ENCODE measurements around the gene IMMT. TPM values are rescaled to one million over a fixed set of nuclear protein-coding genes. Genes with fewer than 3 reads are reported as not detected.

The IMMT gene
- total and polyA plus RNA-seq, 9 of the 15 experiments (the other 6 are each of a cell fraction or from before 2014, with no cell fraction given) = 119 to 294 (median 140) TPM

- peak; percentile 98 for TF ChIP-seq TAF1 (IDR thresholded peaks at IDR 0.05; ENCODE audit: control insufficient read depth, extremely low read depth, insufficient read depth, low read length, severe bottlenecking)
- TF ChIP-seq, protein P1, sequence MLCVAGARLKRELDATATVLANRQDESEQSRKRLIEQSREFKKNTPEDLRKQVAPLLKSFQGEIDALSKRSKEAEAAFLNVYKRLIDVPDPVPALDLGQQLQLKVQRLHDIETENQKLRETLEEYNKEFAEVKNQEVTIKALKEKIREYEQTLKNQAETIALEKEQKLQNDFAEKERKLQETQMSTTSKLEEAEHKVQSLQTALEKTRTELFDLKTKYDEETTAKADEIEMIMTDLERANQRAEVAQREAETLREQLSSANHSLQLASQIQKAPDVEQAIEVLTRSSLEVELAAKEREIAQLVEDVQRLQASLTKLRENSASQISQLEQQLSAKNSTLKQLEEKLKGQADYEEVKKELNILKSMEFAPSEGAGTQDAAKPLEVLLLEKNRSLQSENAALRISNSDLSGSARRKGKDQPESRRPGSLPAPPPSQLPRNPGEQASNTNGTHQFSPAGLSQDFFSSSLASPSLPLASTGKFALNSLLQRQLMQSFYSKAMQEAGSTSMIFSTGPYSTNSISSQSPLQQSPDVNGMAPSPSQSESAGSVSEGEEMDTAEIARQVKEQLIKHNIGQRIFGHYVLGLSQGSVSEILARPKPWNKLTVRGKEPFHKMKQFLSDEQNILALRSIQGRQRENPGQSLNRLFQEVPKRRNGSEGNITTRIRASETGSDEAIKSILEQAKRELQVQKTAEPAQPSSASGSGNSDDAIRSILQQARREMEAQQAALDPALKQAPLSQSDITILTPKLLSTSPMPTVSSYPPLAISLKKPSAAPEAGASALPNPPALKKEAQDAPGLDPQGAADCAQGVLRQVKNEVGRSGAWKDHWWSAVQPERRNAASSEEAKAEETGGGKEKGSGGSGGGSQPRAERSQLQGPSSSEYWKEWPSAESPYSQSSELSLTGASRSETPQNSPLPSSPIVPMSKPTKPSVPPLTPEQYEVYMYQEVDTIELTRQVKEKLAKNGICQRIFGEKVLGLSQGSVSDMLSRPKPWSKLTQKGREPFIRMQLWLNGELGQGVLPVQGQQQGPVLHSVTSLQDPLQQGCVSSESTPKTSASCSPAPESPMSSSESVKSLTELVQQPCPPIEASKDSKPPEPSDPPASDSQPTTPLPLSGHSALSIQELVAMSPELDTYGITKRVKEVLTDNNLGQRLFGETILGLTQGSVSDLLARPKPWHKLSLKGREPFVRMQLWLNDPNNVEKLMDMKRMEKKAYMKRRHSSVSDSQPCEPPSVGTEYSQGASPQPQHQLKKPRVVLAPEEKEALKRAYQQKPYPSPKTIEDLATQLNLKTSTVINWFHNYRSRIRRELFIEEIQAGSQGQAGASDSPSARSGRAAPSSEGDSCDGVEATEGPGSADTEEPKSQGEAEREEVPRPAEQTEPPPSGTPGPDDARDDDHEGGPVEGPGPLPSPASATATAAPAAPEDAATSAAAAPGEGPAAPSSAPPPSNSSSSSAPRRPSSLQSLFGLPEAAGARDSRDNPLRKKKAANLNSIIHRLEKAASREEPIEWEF (CRISPR knock-in tag; IDR thresholded peaks at IDR 0.05) = no peak
- TF ChIP-seq SIRT6 (IDR thresholded peaks at IDR 0.05; ENCODE audit: low read depth, low read length) = no peak
- TF ChIP-seq FOXK1 (CRISPR knock-in tag; IDR thresholded peaks at IDR 0.05; ENCODE audit: borderline replicate concordance) = no peak
- TF ChIP-seq MEIS2 (IDR thresholded peaks at IDR 0.05; ENCODE audit: partially characterized antibody) = no peak
- no peak for TF ChIP-seq CSDE1 (IDR thresholded peaks at IDR 0.05)
- TF ChIP-seq, protein P2, sequence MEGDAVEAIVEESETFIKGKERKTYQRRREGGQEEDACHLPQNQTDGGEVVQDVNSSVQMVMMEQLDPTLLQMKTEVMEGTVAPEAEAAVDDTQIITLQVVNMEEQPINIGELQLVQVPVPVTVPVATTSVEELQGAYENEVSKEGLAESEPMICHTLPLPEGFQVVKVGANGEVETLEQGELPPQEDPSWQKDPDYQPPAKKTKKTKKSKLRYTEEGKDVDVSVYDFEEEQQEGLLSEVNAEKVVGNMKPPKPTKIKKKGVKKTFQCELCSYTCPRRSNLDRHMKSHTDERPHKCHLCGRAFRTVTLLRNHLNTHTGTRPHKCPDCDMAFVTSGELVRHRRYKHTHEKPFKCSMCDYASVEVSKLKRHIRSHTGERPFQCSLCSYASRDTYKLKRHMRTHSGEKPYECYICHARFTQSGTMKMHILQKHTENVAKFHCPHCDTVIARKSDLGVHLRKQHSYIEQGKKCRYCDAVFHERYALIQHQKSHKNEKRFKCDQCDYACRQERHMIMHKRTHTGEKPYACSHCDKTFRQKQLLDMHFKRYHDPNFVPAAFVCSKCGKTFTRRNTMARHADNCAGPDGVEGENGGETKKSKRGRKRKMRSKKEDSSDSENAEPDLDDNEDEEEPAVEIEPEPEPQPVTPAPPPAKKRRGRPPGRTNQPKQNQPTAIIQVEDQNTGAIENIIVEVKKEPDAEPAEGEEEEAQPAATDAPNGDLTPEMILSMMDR (IDR thresholded peaks at IDR 0.05 in 2 of 3, conservative IDR thresholded peaks at IDR 0.05 in 1 of 3; ENCODE audit: insufficient read depth in 2 of 3, low read depth in 1 of 3, low read length in 3 of 3) = peak in 1 of 3 experiments; percentile 8; a peak in 1 of 6 replicates
- peak in 1 of 2 experiments; percentile 79; a peak in 2 of 4 replicates for TF ChIP-seq ZMIZ1 (IDR thresholded peaks at IDR 0.05; ENCODE audit: low read depth in 2 of 2, low read length in 2 of 2)
- peak; percentile 38; the same call in 1 of the 2 replicates for TF ChIP-seq CEBPB (tag; IDR thresholded peaks at IDR 0.05)
- TF ChIP-seq, protein P3, sequence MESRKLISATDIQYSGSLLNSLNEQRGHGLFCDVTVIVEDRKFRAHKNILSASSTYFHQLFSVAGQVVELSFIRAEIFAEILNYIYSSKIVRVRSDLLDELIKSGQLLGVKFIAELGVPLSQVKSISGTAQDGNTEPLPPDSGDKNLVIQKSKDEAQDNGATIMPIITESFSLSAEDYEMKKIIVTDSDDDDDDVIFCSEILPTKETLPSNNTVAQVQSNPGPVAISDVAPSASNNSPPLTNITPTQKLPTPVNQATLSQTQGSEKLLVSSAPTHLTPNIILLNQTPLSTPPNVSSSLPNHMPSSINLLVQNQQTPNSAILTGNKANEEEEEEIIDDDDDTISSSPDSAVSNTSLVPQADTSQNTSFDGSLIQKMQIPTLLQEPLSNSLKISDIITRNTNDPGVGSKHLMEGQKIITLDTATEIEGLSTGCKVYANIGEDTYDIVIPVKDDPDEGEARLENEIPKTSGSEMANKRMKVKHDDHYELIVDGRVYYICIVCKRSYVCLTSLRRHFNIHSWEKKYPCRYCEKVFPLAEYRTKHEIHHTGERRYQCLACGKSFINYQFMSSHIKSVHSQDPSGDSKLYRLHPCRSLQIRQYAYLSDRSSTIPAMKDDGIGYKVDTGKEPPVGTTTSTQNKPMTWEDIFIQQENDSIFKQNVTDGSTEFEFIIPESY (CRISPR knock-in tag; IDR thresholded peaks at IDR 0.05) = no peak
- no peak for TF ChIP-seq SMARCA4 (IDR thresholded peaks at IDR 0.05)
- peak; percentile 83 for TF ChIP-seq NEUROD1 (IDR thresholded peaks at IDR 0.05; ENCODE audit: borderline replicate concordance, low read depth, low read length, partially characterized antibody)
Observed at GRCh38 chr2:86105969-86106945, 89.0 kb downstream of the IMMT start, which contains the start of gene PTCD3 (continued).

Data from K562 (cell line).